ENCODE data around the gene ABHD4.
"Not testable (repeated sequence)": the region's sequence is repeated elsewhere in the genome, so short reads cannot be mapped to it uniquely, and the experiment has no call there.

The ABHD4 gene

GRCh38 chr14:22563987-22564386, 34.1 kb upstream of the ABHD4 start:
- DNase-seq (ENCODE audit: low read depth) = no peak
- no peak overlapping the region for H3K4me3 ChIP-seq (ENCODE audit: low read depth, low read length)
- no peak for TF ChIP-seq CTCF (IDR thresholded peaks at IDR 0.05; ENCODE audit: control insufficient read depth, extremely low read depth, insufficient read depth)

- H3K4me3 ChIP-seq (ENCODE audit: low read depth, low read length) = no peak overlapping the region
- no peak for DNase-seq (ENCODE audit: low read depth)
- TF ChIP-seq CTCF (IDR thresholded peaks at IDR 0.05; ENCODE audit: control insufficient read depth, extremely low read depth, insufficient read depth) = no peak
Measured at GRCh38 chr14:22564463-22564862, 33.6 kb upstream of the ABHD4 start.

- DNase-seq (ENCODE audit: low read depth) = no peak
- no peak for TF ChIP-seq CTCF (IDR thresholded peaks at IDR 0.05; ENCODE audit: control insufficient read depth, extremely low read depth, insufficient read depth)
- no peak overlapping the region for H3K4me3 ChIP-seq (ENCODE audit: low read depth, low read length)
Measured at GRCh38 chr14:22565391-22565945, 32.6 kb upstream of the ABHD4 start.

- not testable (repeated sequence) for DNase-seq (ENCODE audit: low read depth); H3K4me3 ChIP-seq (ENCODE audit: low read depth, low read length)
Measured at GRCh38 chr14:22566266-22566665, 31.8 kb upstream of the ABHD4 start.

- no peak for DNase-seq (ENCODE audit: low read depth)
- H3K4me3 ChIP-seq (ENCODE audit: low read depth, low read length) = no peak overlapping the region
- TF ChIP-seq CTCF (IDR thresholded peaks at IDR 0.05; ENCODE audit: control insufficient read depth, extremely low read depth, insufficient read depth) = no peak
Measured at GRCh38 chr14:22566845-22567244, 31.3 kb upstream of the ABHD4 start.

GRCh38 chr14:22567437-22567836, 30.7 kb upstream of the ABHD4 start:
- H3K4me3 ChIP-seq (ENCODE audit: low read depth, low read length) = no peak overlapping the region
- DNase-seq (ENCODE audit: low read depth) = no peak
- TF ChIP-seq CTCF (IDR thresholded peaks at IDR 0.05; ENCODE audit: control insufficient read depth, extremely low read depth, insufficient read depth) = no peak

GRCh38 chr14:22569106-22569736, 28.9 kb upstream of the ABHD4 start:
- TF ChIP-seq CTCF (IDR thresholded peaks at IDR 0.05; ENCODE audit: control insufficient read depth, extremely low read depth, insufficient read depth) = no peak
- no peak for DNase-seq (ENCODE audit: low read depth)
- no peak overlapping the region for H3K4me3 ChIP-seq (ENCODE audit: low read depth, low read length)
